ENCODE results near the gene CPHXL.
A peak's percentile ranks its signal among the peaks of the same experiment; 100 is the strongest.

The CPHXL gene

DNA sequence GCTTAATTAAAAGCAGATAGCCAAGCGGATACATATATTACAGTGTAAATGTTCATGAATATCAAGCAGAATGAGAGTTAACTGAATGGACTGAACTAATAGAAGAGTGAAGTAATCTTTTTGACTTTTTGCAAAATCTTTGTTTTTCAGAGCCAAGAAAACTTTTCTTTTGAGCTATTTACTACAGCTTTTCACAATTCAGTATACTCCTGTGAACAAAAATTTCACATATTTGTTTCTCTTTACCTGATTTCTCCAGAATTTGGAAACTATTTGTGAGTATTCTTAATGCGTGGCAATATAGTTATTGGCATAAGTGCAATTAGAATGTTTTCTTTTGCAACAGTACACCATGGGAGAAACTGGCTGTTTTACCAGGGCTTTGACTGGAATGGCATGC is 15.9 kb downstream of the CPHXL start:
- DNase-seq (ENCODE audit: low read depth): no peak
- TF ChIP-seq, protein P1, sequence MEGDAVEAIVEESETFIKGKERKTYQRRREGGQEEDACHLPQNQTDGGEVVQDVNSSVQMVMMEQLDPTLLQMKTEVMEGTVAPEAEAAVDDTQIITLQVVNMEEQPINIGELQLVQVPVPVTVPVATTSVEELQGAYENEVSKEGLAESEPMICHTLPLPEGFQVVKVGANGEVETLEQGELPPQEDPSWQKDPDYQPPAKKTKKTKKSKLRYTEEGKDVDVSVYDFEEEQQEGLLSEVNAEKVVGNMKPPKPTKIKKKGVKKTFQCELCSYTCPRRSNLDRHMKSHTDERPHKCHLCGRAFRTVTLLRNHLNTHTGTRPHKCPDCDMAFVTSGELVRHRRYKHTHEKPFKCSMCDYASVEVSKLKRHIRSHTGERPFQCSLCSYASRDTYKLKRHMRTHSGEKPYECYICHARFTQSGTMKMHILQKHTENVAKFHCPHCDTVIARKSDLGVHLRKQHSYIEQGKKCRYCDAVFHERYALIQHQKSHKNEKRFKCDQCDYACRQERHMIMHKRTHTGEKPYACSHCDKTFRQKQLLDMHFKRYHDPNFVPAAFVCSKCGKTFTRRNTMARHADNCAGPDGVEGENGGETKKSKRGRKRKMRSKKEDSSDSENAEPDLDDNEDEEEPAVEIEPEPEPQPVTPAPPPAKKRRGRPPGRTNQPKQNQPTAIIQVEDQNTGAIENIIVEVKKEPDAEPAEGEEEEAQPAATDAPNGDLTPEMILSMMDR (IDR thresholded peaks at IDR 0.05; ENCODE audit: insufficient read depth, low read depth, low read length, missing control alignments): no peak
- H3K4me3 ChIP-seq (ENCODE audit: low read depth, low read length): no peak overlapping the region

DNA sequence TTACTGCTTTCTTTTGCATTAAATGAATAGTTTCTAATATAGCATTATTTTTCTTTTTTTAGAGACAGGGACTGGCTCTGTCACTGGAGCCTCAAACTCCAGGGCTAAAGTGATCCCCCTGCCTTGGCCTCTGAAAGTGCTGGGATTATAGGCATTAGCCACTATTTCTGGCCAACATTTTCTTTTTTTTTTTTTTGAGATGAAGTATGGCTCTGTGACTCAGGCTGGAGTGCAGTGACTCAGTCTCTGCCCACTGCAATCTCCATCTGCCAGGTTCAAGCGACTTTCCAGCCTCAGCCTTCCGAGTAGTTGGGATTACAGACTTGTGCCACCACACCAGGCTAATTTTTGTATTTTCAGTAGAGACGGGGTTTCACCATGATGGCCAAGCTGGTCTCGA is 23.0 kb downstream of the CPHXL start:
- H3K4me3 ChIP-seq (ENCODE audit: low read depth, low read length): no peak overlapping the region
- DNase-seq (ENCODE audit: low read depth): no peak
- TF ChIP-seq, protein P1 (IDR thresholded peaks at IDR 0.05; ENCODE audit: insufficient read depth, low read depth, low read length, missing control alignments): no peak

DNA sequence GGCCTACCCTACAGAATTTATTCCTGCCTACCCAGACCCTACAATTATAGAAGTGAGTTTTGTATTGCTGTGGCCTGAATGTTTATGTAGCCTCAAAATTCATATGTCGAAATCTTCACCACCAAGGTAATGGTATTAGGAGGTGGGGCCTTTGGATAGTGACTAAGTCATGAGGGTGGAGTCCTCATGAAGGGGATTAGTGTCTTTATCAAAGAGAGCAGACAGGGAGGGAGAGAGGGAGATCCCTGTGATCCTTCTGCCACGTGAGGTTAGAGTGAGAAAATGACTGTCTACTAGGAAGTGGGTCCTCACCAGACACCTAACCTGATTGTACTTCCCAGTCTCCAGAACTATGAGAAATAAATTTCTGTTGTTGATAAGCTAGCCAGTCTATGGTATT is 24.0 kb downstream of the CPHXL start:
- DNase-seq (ENCODE audit: low read depth): no peak
- H3K4me3 ChIP-seq (ENCODE audit: low read depth, low read length): no peak overlapping the region
- TF ChIP-seq, protein P1 (IDR thresholded peaks at IDR 0.05; ENCODE audit: insufficient read depth, low read depth, low read length, missing control alignments): no peak

DNA sequence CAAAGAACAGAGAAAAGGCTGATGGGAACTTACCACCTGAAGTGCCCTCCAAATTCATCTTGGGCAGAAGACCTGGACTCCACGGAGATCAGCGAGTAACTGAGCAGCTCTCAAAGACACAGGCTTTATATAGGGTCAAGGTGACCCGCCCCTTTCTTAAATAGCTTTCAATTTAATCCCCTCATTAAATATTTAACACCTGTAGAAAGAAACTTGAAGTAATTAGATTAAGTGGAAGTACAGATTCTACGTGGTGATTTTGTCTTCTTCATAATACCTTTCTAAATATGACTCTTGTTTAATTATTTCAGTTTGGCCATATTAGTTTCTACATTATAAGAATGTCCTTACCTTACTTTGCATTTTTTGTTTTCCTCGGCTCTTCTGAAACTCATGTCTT is 24.9 kb downstream of the CPHXL start, which contains the start of gene DUXB:
DUXB (minus strand) TSS at position 101 of the 400 bp plus-strand sequence; CDS start at position 58, 43 bp downstream.
- TF ChIP-seq, protein P1 (IDR thresholded peaks at IDR 0.05; ENCODE audit: insufficient read depth, low read depth, low read length, missing control alignments): no peak
- no peak within 1 kb of the TSS for H3K4me3 ChIP-seq (ENCODE audit: low read depth, low read length)
- no peak for DNase-seq (ENCODE audit: low read depth)

DNA sequence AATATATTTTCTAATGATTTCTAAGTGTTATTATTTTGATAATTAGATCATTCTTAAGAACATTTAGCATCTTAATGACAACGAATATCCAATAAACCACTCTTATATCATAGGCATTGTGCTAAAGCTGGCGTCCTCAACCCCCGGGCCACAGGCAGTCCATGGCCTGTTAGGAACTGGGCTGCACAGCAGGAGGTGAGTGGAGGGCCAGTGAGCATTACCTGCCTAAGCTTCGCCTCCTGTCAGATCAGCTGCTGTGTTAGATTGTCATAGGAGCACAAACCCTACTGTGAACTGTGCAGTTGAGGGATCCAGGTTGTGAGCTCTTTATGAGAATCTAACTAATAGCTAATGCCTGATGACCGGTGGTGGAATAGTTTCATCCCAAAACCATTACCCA is 28.7 kb downstream of the CPHXL start:
- TF ChIP-seq, protein P1 (IDR thresholded peaks at IDR 0.05; ENCODE audit: insufficient read depth, low read depth, low read length, missing control alignments): no peak

DNA sequence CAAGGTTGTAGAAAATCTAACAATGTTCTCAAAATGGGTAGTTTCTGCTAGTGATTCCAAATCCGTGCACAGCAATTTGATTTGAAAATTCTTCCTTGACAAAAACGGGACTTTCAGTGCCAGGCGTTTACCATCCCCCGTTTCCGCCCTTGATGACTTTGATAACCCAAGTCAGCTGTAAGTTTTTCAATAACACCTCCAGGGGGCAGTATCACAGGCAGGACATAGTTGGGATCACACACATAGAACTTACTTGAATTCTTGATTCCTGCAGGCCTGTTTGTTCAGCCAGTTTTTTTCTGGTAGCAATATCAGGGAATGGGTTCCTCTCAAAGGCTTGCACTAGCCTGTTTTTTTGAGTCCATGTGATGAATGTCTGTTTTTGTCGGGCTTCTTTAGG is 30.6 kb downstream of the CPHXL start:
- peak; percentile 21 for DNase-seq (ENCODE audit: low read depth)
- no peak overlapping the region for H3K4me3 ChIP-seq (ENCODE audit: low read depth, low read length)
- TF ChIP-seq, protein P1 (IDR thresholded peaks at IDR 0.05; ENCODE audit: insufficient read depth, low read depth, low read length, missing control alignments): no peak

More for the DNA sequence above, 28.7 kb downstream of the CPHXL start:
- H3K4me3 ChIP-seq (ENCODE audit: low read depth, low read length): no peak overlapping the region
- no peak for DNase-seq (ENCODE audit: low read depth)

DNA sequence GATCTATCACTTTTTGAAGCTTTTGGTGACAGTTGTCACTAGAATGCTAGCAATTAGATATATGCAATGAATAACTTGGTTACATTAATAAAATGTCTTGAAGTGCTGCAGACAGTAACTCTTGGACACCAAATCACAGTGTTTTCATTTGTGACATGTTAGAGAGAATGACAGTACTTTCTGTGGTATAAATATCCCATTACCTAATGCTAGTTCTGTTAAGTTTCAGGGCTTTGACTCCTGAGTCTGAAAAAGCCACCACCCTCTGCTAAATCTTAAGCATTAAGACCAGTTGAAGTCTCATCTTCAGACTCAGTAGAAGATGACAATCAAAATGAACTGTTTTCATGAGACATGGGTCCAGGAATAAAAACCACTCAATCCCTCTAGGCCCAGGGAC is 38.9 kb downstream of the CPHXL start:
- H3K4me3 ChIP-seq (ENCODE audit: low read depth, low read length): no peak overlapping the region
- TF ChIP-seq, protein P1 (IDR thresholded peaks at IDR 0.05; ENCODE audit: insufficient read depth, low read depth, low read length, missing control alignments): no peak
- DNase-seq (ENCODE audit: low read depth): peak; percentile 1
